Loucy (cell line): ENCODE results near the gene DLG2.
A peak's percentile ranks its signal among the peaks of the same experiment; 100 is the strongest.

Source experiments
- H2AFZ ChIP-seq: fragments of 200-600 bp; sonication (generic); 2 replicates; pipeline ENCODE4 v1.6.0; 2016; ENCODE audit warnings: antibody characterized with exemption, mild to moderate bottlenecking, low read length, moderate library complexity
- H3F3A ChIP-seq: fragments of 200-600 bp; 2 replicates; pipeline ENCODE4 v1.6.0; 2016; ENCODE audit warnings: antibody characterized with exemption, low read depth, mild to moderate bottlenecking
- H3K27me3 ChIP-seq: fragments of 200-600 bp; sonication (generic); 2 replicates; pipeline ENCODE4 v1.6.1; 2014; ENCODE audit warnings: low read length, mild to moderate bottlenecking; ENCODE audit not compliant: insufficient read depth, poor library complexity, severe bottlenecking
- H3K36me3 ChIP-seq: fragments of 200-600 bp; sonication (generic); 2 replicates; pipeline ENCODE4 v1.6.1; 2016; ENCODE audit warnings: low read length; ENCODE audit not compliant: insufficient read depth
- H3K4me1 ChIP-seq: fragments of 200-600 bp; sonication (generic); 2 replicates; pipeline ENCODE4 v1.5.1; 2014; ENCODE audit warnings: low read length, mild to moderate bottlenecking; ENCODE audit not compliant: insufficient read depth, poor library complexity, severe bottlenecking
- H3K4me2 ChIP-seq: fragments of 200-600 bp; sonication (generic); 2 replicates; pipeline ENCODE4 v1.6.0; 2014; ENCODE audit warnings: antibody characterized with exemption, low read length, low read depth, mild to moderate bottlenecking; ENCODE audit not compliant: poor library complexity, severe bottlenecking
- H3K4me3 ChIP-seq: fragments of 200-600 bp; sonication (generic); 2 replicates; pipeline ENCODE4 v1.5.1; 2014; ENCODE audit warnings: low read length, mild to moderate bottlenecking, mixed read lengths; ENCODE audit not compliant: poor library complexity, severe bottlenecking
- H3K79me2 ChIP-seq: fragments of 200-600 bp; sonication (generic); 2 replicates; pipeline ENCODE4 v1.6.1; 2014; ENCODE audit warnings: low read length; ENCODE audit not compliant: insufficient read depth
- H3K9ac ChIP-seq: fragments of 200-600 bp; sonication (generic); 2 replicates; pipeline ENCODE4 v1.6.0; 2014; ENCODE audit warnings: mild to moderate bottlenecking, low read depth, low read length, moderate library complexity; ENCODE audit not compliant: poor library complexity, severe bottlenecking
- H3K9me2 ChIP-seq: fragments of 200-600 bp; sonication (generic); replicated peaks from 2 replicates; pipeline ENCODE4 v1.6.1; 2016; ENCODE audit warnings: low read depth, low read length, mixed read lengths
- H3K9me3 ChIP-seq: fragments of 200-600 bp; sonication (generic); 2 replicates; pipeline ENCODE4 v1.6.1; 2014; ENCODE audit warnings: mild to moderate bottlenecking, antibody characterized with exemption, low read length, low read depth; ENCODE audit not compliant: insufficient read depth
- H4K20me1 ChIP-seq: fragments of 200-600 bp; sonication (generic); 2 replicates; pipeline ENCODE4 v1.6.0; 2014; ENCODE audit warnings: antibody characterized with exemption, low read length, mild to moderate bottlenecking; ENCODE audit not compliant: insufficient read depth, poor library complexity, severe bottlenecking
- CTCF ChIP-seq: fragments of 200-600 bp; sonication (generic); conservative IDR thresholded peaks from 2 replicates; pipeline ENCODE4 v1.5.1; 2014; ENCODE audit warnings: mild to moderate bottlenecking, antibody characterized with exemption, low read length
- EZH2phosphoT487 ChIP-seq: fragments of 200-600 bp; IDR thresholded peaks from 2 replicates; pipeline ENCODE4 v1.6.1; 2018; ENCODE audit warnings: antibody characterized with exemption, mild to moderate bottlenecking, moderate library complexity, borderline replicate concordance

DLG2 gene

GRCh38 chr11:84947970-84948580 is 679.1 kb downstream of the DLG2 start:
- Histone ChIP-seq H3K9me3 (no peaks in the 10 kb centered on the region), H3K4me1 (no peaks in the 10 kb centered on the region), H3F3A (no peaks in the 10 kb centered on the region), H3K9me2 (no peaks in the 10 kb centered on the region), H3K9ac (no peak overlapping the region), H3K4me3 (no peak overlapping the region), H3K27me3 (no peaks in the 10 kb centered on the region), H3K4me2 (no peak overlapping the region), H3K79me2 (no peaks in the 10 kb centered on the region), H4K20me1 (no peaks in the 10 kb centered on the region), H3K36me3 (no peaks in the 10 kb centered on the region), H2AFZ (no peak overlapping the region)
- TF ChIP-seq EZH2phosphoT487 (no peak), CTCF (no peak)

GRCh38 chr11:84947070-84947469 is 680.1 kb downstream of the DLG2 start:
- no peaks in the 10 kb centered on the region for H3F3A ChIP-seq
- H3K4me1 ChIP-seq: no peaks in the 10 kb centered on the region
- H2AFZ ChIP-seq: no peak overlapping the region
- H3K9me2 ChIP-seq: no peaks in the 10 kb centered on the region
- H3K27me3 ChIP-seq: no peaks in the 10 kb centered on the region
- no peak overlapping the region for H3K4me3 ChIP-seq
- TF ChIP-seq EZH2phosphoT487 (no peak), CTCF (0 out of 2 replicates have a peak, but pooled peaks have one; percentile 15)
- H4K20me1 ChIP-seq: no peaks in the 10 kb centered on the region
- H3K9me3 ChIP-seq: no peaks in the 10 kb centered on the region
- H3K4me2 ChIP-seq: no peak overlapping the region
- no peak overlapping the region for H3K9ac ChIP-seq
- no peaks in the 10 kb centered on the region for H3K79me2 ChIP-seq
- no peaks in the 10 kb centered on the region for H3K36me3 ChIP-seq

GRCh38 chr11:84930863-84931262 is 696.3 kb downstream of the DLG2 start:
- no peaks in the 10 kb centered on the region for H3K9me3 ChIP-seq
- H3K4me2 ChIP-seq: no peak overlapping the region
- H3K36me3 ChIP-seq: no peaks in the 10 kb centered on the region
- no peak overlapping the region for H2AFZ ChIP-seq
- H3K9me2 ChIP-seq: no peaks in the 10 kb centered on the region
- no peaks in the 10 kb centered on the region for H3K79me2 ChIP-seq
- TF ChIP-seq EZH2phosphoT487 (no peak), CTCF (no peak)
- no peak overlapping the region for H3K4me3 ChIP-seq
- H3K27me3 ChIP-seq: no peaks in the 10 kb centered on the region
- H3F3A ChIP-seq: no peaks in the 10 kb centered on the region
- no peaks in the 10 kb centered on the region for H3K4me1 ChIP-seq
- H4K20me1 ChIP-seq: no peaks in the 10 kb centered on the region
- H3K9ac ChIP-seq: no peak overlapping the region
